SIG-M5 (cell line): ENCODE data around the gene TMEM158.

Experiments
- DNase-seq: peaks from one replicate; lab custom pipeline; 2025; lab: John Stamatoyannopoulos, UW

The TMEM158 gene

GRCh38 chr3:45199837-45200648 is 26.0 kb downstream of the TMEM158 start:
- no peak for DNase-seq

GRCh38 chr3:45198264-45199260 is 27.5 kb downstream of the TMEM158 start:
- no peak for DNase-seq

GRCh38 chr3:45194791-45195190 is 31.3 kb downstream of the TMEM158 start:
- DNase-seq, result no peak

DNA sequence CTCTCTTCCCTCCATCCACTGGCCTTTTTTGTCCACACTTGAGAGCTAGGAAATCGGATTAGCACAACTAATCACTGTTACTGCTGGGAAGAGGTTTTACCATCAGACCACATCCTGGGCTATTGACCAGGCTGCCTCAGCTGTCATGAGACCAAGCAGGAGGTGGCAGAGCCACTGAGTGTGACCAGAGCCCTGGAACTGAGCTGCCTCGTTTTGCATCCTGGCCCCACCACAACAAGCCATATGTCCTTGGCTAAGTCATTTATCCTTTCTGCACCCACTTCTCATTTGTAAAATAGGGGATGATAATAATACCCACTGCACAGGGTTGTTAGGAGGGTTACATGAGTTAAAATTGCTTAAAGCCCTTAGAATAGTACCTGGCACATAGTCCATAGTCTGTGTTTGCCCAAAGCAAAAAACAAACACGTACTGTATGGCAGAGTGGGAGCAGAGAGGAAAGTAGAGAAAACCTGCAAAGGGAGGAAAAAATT is 34.1 kb downstream of the TMEM158 start:
- DNase-seq, result no peak

- DNase-seq, result no peak
Measured at GRCh38 chr3:45191424-45191823, 34.7 kb downstream of the TMEM158 start.

GRCh38 chr3:45188719-45189659 is 37.1 kb downstream of the TMEM158 start:
- no peak for DNase-seq

- no peak for DNase-seq
Measured at GRCh38 chr3:45187694-45188141, 38.4 kb downstream of the TMEM158 start.

GRCh38 chr3:45186871-45187270 is 39.2 kb downstream of the TMEM158 start:
- DNase-seq, result no peak

DNA sequence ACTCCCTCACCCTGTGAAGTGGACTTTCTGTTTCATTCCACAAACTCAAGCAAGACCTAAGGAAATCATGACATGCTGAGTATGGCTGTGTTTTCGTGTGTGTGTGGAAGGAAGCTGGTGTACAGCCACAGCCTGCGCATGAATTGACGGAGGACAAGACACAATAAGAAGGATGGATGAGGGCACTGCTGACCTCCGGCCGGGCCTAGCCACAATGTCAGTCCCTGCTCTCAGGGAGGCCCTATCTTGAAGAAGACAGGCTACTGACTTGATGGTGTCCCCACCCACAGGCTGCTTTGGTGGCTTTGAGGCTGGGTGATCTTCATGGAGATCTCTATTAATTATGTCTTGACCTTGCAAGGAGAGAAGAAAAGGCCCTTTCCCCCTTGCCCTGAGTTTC is 40.6 kb downstream of the TMEM158 start:
- no peak for DNase-seq

- no peak for DNase-seq
Measured at GRCh38 chr3:45185052-45185451, 41.0 kb downstream of the TMEM158 start.

GRCh38 chr3:45183872-45184262 is 42.2 kb downstream of the TMEM158 start:
- DNase-seq, result no peak

- DNase-seq, result no peak
Measured at GRCh38 chr3:45182915-45183871, 42.9 kb downstream of the TMEM158 start.

DNA sequence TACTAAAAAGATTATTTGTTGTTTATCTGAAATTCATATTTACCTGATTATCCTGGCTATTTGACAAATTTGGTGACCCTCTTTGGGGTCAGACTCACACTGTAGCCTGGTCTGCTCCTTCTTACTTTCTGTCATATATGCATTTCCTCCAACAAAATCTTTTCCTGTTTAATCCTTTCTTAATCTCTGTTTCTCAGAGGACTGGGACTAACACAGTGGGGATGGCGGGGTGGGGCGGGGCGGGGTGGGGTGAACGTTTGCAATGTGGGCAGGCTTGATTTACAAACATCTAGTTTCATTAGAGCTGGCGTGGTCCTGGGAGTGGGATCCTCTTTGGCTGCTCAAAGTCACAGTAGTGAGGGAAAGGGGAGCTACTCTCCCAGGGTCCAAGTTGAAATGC is 44.6 kb downstream of the TMEM158 start:
- DNase-seq, result no peak

- no peak for DNase-seq
Measured at GRCh38 chr3:45180899-45181298, 45.2 kb downstream of the TMEM158 start.

DNA sequence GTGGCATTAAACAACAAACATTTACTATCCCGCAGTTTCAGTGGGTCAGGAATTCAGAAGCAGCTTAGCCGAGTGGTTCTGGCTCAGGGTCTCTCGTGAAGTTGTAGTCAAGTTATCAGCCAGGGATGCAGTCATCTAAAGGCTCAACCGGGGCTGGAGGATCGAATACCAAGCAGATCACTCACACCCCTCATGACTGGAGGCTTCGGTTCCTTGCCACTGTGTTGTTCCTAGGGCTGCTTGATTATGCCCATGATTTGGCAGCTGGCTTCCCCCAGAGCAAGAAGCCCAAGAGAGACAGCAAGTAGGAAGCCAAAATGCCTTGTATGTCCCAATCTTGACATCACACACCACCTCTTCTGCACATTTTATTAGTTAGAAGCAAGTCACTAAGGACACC is 46.0 kb downstream of the TMEM158 start:
- no peak for DNase-seq

GRCh38 chr3:45179163-45179562 is 46.9 kb downstream of the TMEM158 start:
- DNase-seq, result no peak

DNA sequence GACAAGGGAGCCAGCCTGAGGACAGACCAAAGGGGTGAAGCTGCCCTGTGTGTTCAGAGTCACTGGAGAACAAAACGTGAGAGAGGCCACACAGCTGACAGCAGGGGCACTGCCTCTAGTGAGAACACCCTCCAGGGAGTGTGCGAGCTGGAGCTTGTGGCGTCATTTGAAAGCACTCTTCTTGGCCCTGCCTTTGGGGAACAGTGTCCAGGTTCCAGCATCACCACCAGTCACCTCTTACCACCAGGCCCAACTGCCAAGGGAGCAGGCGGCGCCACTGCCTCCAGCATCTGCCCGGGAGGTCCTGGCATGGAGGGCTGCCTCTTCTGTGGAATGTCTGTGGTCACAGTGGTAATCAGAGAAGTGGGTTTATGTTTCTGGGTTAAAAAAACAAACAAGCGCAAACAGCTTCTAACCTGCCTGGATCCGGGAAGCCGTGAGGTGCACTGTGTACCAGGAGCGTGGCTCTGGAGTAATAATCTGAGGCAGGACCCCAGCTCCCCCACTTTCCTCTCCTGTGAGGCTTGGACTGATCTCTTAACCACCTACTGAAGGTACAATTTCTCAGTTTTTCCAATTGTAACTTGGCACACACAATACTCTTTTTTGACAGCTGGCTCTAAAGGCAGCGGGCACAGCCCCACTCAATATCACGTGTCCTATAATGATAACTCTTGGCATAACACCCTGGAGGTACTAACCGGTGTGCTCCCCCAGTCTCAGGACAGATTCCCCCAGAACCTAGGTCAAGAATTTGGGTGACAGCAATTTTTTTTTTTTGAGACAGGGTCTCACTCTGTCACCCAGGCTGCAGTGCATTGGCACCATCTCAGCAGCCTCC is 47.7 kb downstream of the TMEM158 start:
- no peak for DNase-seq

DNA sequence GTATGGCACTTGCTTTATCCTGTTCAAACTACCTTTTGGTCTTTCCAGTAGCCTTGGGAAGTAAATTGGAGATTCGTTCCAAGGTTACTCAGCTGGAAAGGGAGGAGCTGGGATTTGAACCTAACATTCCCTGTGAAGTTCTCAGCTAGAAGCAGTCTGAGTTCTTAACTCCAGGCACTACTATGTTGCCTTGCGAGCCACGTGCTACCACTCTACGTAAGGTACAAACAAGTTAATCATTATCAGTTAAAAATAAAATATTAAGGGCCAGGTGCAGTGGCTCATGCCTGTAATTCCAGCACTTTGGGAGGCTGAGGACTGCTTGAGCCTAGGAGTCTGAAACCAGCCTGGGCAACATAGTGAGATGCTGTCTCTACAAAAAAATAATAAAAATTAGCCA is 49.2 kb downstream of the TMEM158 start:
- DNase-seq, result no peak
